DOHH2 (cell line): ENCODE data around the gene SLC30A1.

Source experiments
- H3F3A ChIP-seq: fragments of 200-600 bp; sonication (generic), shearing (Covaris generic); 2 replicates; pipeline ENCODE4 v1.6.0; 2016; ENCODE audit warnings: antibody characterized with exemption, mild to moderate bottlenecking; ENCODE audit not compliant: control insufficient read depth, insufficient read depth
- H3K27ac ChIP-seq: fragments of 200-600 bp; sonication (generic); 2 replicates; pipeline ENCODE4 v1.5.1; 2014; ENCODE audit warnings: low read depth, mild to moderate bottlenecking, low read length, moderate library complexity
- H3K27me3 ChIP-seq: fragments of 200-600 bp; sonication (generic); 2 replicates; pipeline ENCODE4 v1.6.1; 2014; ENCODE audit warnings: mild to moderate bottlenecking, low read length, mixed read lengths; ENCODE audit not compliant: control insufficient read depth
- H3K36me3 ChIP-seq: fragments of 200-600 bp; sonication (generic); 2 replicates; pipeline ENCODE4 v1.6.1; 2014; ENCODE audit warnings: mild to moderate bottlenecking, low read length, moderate library complexity, mixed read lengths; ENCODE audit not compliant: control insufficient read depth
- H3K4me1 ChIP-seq: fragments of 200-600 bp; sonication (generic); 2 replicates; pipeline ENCODE4 v1.6.1; 2014; ENCODE audit warnings: mild to moderate bottlenecking, low read length, mixed read lengths; ENCODE audit not compliant: control insufficient read depth
- H3K4me2 ChIP-seq: fragments of 200-600 bp; sonication (generic); 2 replicates; pipeline ENCODE4 v1.6.0; 2014; ENCODE audit warnings: mild to moderate bottlenecking, low read length, moderate library complexity
- H3K4me3 ChIP-seq: fragments of 200-600 bp; sonication (generic); 2 replicates; pipeline ENCODE4 v1.5.1; 2014; ENCODE audit warnings: mild to moderate bottlenecking, low read length, mixed read lengths
- H3K79me2 ChIP-seq: fragments of 200-600 bp; sonication (generic); 2 replicates; pipeline ENCODE4 v1.6.1; 2014; ENCODE audit warnings: mild to moderate bottlenecking, low read length, mixed read lengths; ENCODE audit not compliant: control insufficient read depth
- H3K9me2 ChIP-seq: fragments of 200-600 bp; sonication (generic); replicated peaks from 2 replicates; pipeline ENCODE4 v1.6.1; 2014; ENCODE audit warnings: mild to moderate bottlenecking, low read length, mixed read lengths; ENCODE audit not compliant: control insufficient read depth
- H3K9me3 ChIP-seq: fragments of 200-600 bp; sonication (generic); 2 replicates; pipeline ENCODE4 v1.6.1; 2014; ENCODE audit warnings: antibody characterized with exemption, low read length, mixed read lengths; ENCODE audit not compliant: control insufficient read depth, insufficient read depth
- H4K20me1 ChIP-seq: fragments of 200-600 bp; sonication (generic); 2 replicates; pipeline ENCODE4 v1.6.0; 2014; ENCODE audit warnings: low read depth, mild to moderate bottlenecking, antibody characterized with exemption, low read length, moderate library complexity; ENCODE audit not compliant: control insufficient read depth, insufficient read depth
- CTCF ChIP-seq: fragments of 200-600 bp; sonication (generic); IDR thresholded peaks from one replicate; pipeline ENCODE4 v1.5.1; 2014; ENCODE audit warnings: antibody characterized with exemption, mild to moderate bottlenecking, low read depth, low read length; ENCODE audit not compliant: poor library complexity, severe bottlenecking
- EZH2phosphoT487 ChIP-seq: fragments of 200-600 bp; sonication (generic); IDR thresholded peaks from 2 replicates; pipeline ENCODE4 v1.6.1; 2017; ENCODE audit warnings: borderline replicate concordance, mild to moderate bottlenecking, antibody characterized with exemption, low read length, moderate library complexity, mixed read lengths

Gene SLC30A1

DNA sequence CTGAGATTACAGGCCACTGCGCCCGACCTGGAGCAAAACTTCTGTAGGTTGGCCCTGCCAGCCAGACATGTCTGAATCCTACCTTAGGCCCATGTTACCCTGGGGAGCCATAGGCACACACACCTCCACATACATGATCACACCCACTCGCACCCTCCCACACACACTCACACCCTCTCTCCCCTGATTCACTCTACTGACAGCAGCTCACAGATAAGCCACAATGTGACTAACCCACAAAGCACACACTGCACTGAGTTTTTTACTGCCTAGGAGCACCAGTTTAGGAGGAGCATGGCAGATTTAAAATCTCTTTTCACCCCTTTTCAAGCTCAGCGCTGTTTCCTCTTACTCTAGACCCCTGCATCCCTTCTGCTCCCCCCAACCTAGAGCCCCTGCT, 41.7 kb downstream of the SLC30A1 start:
- no peak overlapping the region for H3K4me2 ChIP-seq
- H3K9me3 ChIP-seq = no peaks in the 10 kb centered on the region
- H4K20me1 ChIP-seq = no peaks in the 10 kb centered on the region
- H3K27me3 ChIP-seq = no peaks in the 10 kb centered on the region
- no peaks in the 10 kb centered on the region for H3K79me2 ChIP-seq
- TF ChIP-seq EZH2phosphoT487 (no peak), CTCF (no peak)
- H3K9me2 ChIP-seq = no peaks in the 10 kb centered on the region
- no peaks in the 10 kb centered on the region for H3F3A ChIP-seq
- H3K4me3 ChIP-seq = no peak overlapping the region
- H3K36me3 ChIP-seq = no peaks in the 10 kb centered on the region
- H3K27ac ChIP-seq = no peak overlapping the region
- H3K4me1 ChIP-seq = no peaks in the 10 kb centered on the region

GRCh38 chr1:211536606-211537005, 42.4 kb downstream of the SLC30A1 start:
- H3K4me2 ChIP-seq = no peak overlapping the region
- no peaks in the 10 kb centered on the region for H3K9me3 ChIP-seq
- H3K4me3 ChIP-seq = no peak overlapping the region
- TF ChIP-seq EZH2phosphoT487 = no peak
- TF ChIP-seq CTCF = no peak
- no peaks in the 10 kb centered on the region for H4K20me1 ChIP-seq
- H3K4me1 ChIP-seq = no peaks in the 10 kb centered on the region
- H3K36me3 ChIP-seq = no peaks in the 10 kb centered on the region
- no peaks in the 10 kb centered on the region for H3K27me3 ChIP-seq
- H3K27ac ChIP-seq = no peak overlapping the region
- no peaks in the 10 kb centered on the region for H3K79me2 ChIP-seq
- H3F3A ChIP-seq = no peaks in the 10 kb centered on the region
- no peaks in the 10 kb centered on the region for H3K9me2 ChIP-seq

DNA sequence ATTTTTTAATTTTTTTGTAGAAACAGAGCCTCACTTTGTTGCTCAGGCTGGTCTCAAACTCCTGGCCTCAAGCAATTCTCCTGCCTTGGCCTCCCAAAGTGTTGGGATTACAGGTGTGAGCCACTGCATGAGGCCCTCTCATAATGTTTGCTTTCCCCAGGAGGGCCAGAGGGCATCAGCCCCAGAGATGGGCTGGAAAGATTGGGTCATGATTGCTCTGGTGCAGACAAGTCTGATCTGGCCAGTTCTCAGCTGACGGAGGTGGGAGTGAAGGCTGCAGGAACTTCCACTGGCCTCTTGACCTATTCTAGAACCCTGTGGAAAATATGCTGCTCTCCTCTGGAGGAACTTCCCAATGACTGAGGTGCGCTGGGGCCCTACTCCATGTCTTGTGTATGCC, 43.6 kb downstream of the SLC30A1 start:
- Histone ChIP-seq H3K36me3 (no peaks in the 10 kb centered on the region), H3K27ac (no peak overlapping the region), H4K20me1 (no peaks in the 10 kb centered on the region), H3K79me2 (no peaks in the 10 kb centered on the region), H3F3A (no peaks in the 10 kb centered on the region), H3K27me3 (no peaks in the 10 kb centered on the region), H3K9me3 (no peaks in the 10 kb centered on the region), H3K4me1 (no peaks in the 10 kb centered on the region), H3K9me2 (no peaks in the 10 kb centered on the region), H3K4me3 (no peak overlapping the region), H3K4me2 (no peak overlapping the region)
- no peak for TF ChIP-seq CTCF
- TF ChIP-seq EZH2phosphoT487 = no peak
